NT2/D1 (cell line): ENCODE measurements around the gene SLC38A10.

Source experiments
- DNase-seq: peaks from one replicate; pipeline ENCODE4 v3.0.0-alpha.2; 2011; ENCODE audit warnings: low read depth, low spot score
- H3K27me3 ChIP-seq: 2 replicates; pipeline ENCODE4 v1.6.0; 2011; ENCODE audit warnings: mild to moderate bottlenecking; ENCODE audit not compliant: insufficient read length, insufficient read depth
- H3K36me3 ChIP-seq: 2 replicates; pipeline ENCODE4 v1.6.1; 2011; ENCODE audit warnings: mild to moderate bottlenecking, low read length, mixed read lengths; ENCODE audit not compliant: insufficient read depth, insufficient read length
- H3K4me1 ChIP-seq: 2 replicates; pipeline ENCODE4 v1.5.1; 2011; ENCODE audit not compliant: insufficient read depth, insufficient read length
- H3K4me3 ChIP-seq: 2 replicates; pipeline ENCODE4 v1.5.1; 2011; ENCODE audit warnings: low read depth; ENCODE audit not compliant: insufficient read length
- H3K9ac ChIP-seq: 2 replicates; pipeline ENCODE4 v1.6.0; 2011; ENCODE audit warnings: low read depth; ENCODE audit not compliant: insufficient read length
- H3K9me3 ChIP-seq: 2 replicates; pipeline ENCODE4 v1.5.1; 2011; ENCODE audit warnings: mild to moderate bottlenecking, low read length; ENCODE audit not compliant: insufficient read depth
- SUZ12 ChIP-seq: IDR thresholded peaks from 2 replicates; pipeline ENCODE4 v1.6.1; 2011; ENCODE audit not compliant: insufficient read length, insufficient read depth; ENCODE audit errors: extremely low read depth
- YY1 ChIP-seq: IDR thresholded peaks from 2 replicates; pipeline ENCODE4 v1.6.1; 2011; ENCODE audit not compliant: insufficient read length, insufficient read depth
- ZNF274 ChIP-seq: IDR thresholded peaks from 2 replicates; pipeline ENCODE4 v1.6.1; 2011; ENCODE audit warnings: mild to moderate bottlenecking, low read depth, low read length

Gene SLC38A10

GRCh38 chr17:81338274-81339190 is 43.4 kb upstream of the SLC38A10 start:
- TF ChIP-seq ZNF274 (no peak), YY1 (no peak), SUZ12 (no peak)
- no peak for DNase-seq
- Histone ChIP-seq H3K27me3 (peaks cover 32% of the 10 kb centered on the region), H3K4me1 (peaks cover 35% of the 10 kb centered on the region), H3K4me3 (no peak overlapping the region), H3K36me3 (no peaks in the 10 kb centered on the region), H3K9me3 (no peaks in the 10 kb centered on the region), H3K9ac (peak overlapping the region; percentile 50)

GRCh38 chr17:81337476-81337879 is 42.4 kb upstream of the SLC38A10 start:
- Histone ChIP-seq H3K4me3 (no peak overlapping the region), H3K9me3 (no peaks in the 10 kb centered on the region), H3K36me3 (no peaks in the 10 kb centered on the region), H3K27me3 (peaks cover 22% of the 10 kb centered on the region), H3K4me1 (peaks cover 35% of the 10 kb centered on the region), H3K9ac (no peak overlapping the region)
- no peak for DNase-seq
- no peak for TF ChIP-seq SUZ12
- no peak for TF ChIP-seq YY1
- no peak for TF ChIP-seq ZNF274

- peaks cover 16% of the 10 kb centered on the region for H3K27me3 ChIP-seq
- H3K4me1 ChIP-seq: peaks cover 38% of the 10 kb centered on the region
- no peak for DNase-seq
Observed at GRCh38 chr17:81336930-81337325, 41.8 kb upstream of the SLC38A10 start.

GRCh38 chr17:81336296-81336929 is 41.3 kb upstream of the SLC38A10 start:
- H3K27me3 ChIP-seq: peaks cover 11% of the 10 kb centered on the region
- H3K4me3 ChIP-seq: no peak overlapping the region
- DNase-seq: no peak
- no peak overlapping the region for H3K9ac ChIP-seq
- no peak for TF ChIP-seq ZNF274
- TF ChIP-seq SUZ12: no peak
- TF ChIP-seq YY1: no peak
- H3K4me1 ChIP-seq: peaks cover 40% of the 10 kb centered on the region
- no peaks in the 10 kb centered on the region for H3K36me3 ChIP-seq
- no peaks in the 10 kb centered on the region for H3K9me3 ChIP-seq

More at GRCh38 chr17:81336930-81337325, 41.8 kb upstream of the SLC38A10 start:
- H3K36me3 ChIP-seq: no peaks in the 10 kb centered on the region
- TF ChIP-seq ZNF274 (no peak), SUZ12 (no peak), YY1 (no peak)
- H3K4me3 ChIP-seq: no peak overlapping the region
- no peaks in the 10 kb centered on the region for H3K9me3 ChIP-seq
- no peak overlapping the region for H3K9ac ChIP-seq

GRCh38 chr17:81335773-81336157 is 40.7 kb upstream of the SLC38A10 start:
- Histone ChIP-seq H3K9me3 (no peaks in the 10 kb centered on the region), H3K36me3 (no peaks in the 10 kb centered on the region), H3K27me3 (peaks cover 5% of the 10 kb centered on the region), H3K9ac (no peak overlapping the region), H3K4me1 (peaks cover 44% of the 10 kb centered on the region), H3K4me3 (no peak overlapping the region)
- TF ChIP-seq ZNF274: no peak
- no peak for TF ChIP-seq YY1
- TF ChIP-seq SUZ12: no peak
- DNase-seq: no peak

GRCh38 chr17:81334987-81335772 is 40.1 kb upstream of the SLC38A10 start:
- no peak overlapping the region for H3K9ac ChIP-seq
- no peak overlapping the region for H3K4me3 ChIP-seq
- DNase-seq: no peak
- no peaks in the 10 kb centered on the region for H3K27me3 ChIP-seq
- no peaks in the 10 kb centered on the region for H3K9me3 ChIP-seq
- H3K36me3 ChIP-seq: no peaks in the 10 kb centered on the region
- H3K4me1 ChIP-seq: peaks cover 50% of the 10 kb centered on the region
- TF ChIP-seq SUZ12 (no peak), ZNF274 (no peak), YY1 (no peak)

- Histone ChIP-seq H3K4me3 (no peak overlapping the region), H3K9ac (no peak overlapping the region), H3K9me3 (no peaks in the 10 kb centered on the region), H3K4me1 (peaks cover 51% of the 10 kb centered on the region), H3K27me3 (no peaks in the 10 kb centered on the region), H3K36me3 (no peaks in the 10 kb centered on the region)
- TF ChIP-seq YY1 (no peak), ZNF274 (no peak), SUZ12 (no peak)
- no peak for DNase-seq
Observed at GRCh38 chr17:81334391-81334901, 39.3 kb upstream of the SLC38A10 start.
